Neural cell (in vitro differentiated cells): ENCODE results near the gene SNRNP25. TPM values are rescaled to one million over a fixed set of nuclear protein-coding genes. Genes with fewer than 3 reads are reported as not detected.

ENCODE experiments used
- H2AFZ ChIP-seq: fragments of 200-600, 300-800 bp; sonication (generic), shearing (Covaris generic); 2 replicates; pipeline ENCODE4 v1.6.0; 2014; ENCODE audit warnings: low read depth, mild to moderate bottlenecking, antibody characterized with exemption, low read length, moderate library complexity
- H3F3A ChIP-seq: fragments of 200-600 bp; shearing (Covaris generic); 2 replicates; pipeline ENCODE4 v1.6.1; 2016; ENCODE audit warnings: mild to moderate bottlenecking, moderate library complexity, mixed read lengths, antibody characterized with exemption, low read length; ENCODE audit not compliant: insufficient read depth, poor library complexity, severe bottlenecking
- H3K27ac ChIP-seq: fragments of 200-600, 300-800 bp; sonication (generic), shearing (Covaris generic); 2 replicates; pipeline ENCODE4 v1.5.1; 2014; ENCODE audit warnings: mild to moderate bottlenecking, low read length, moderate library complexity
- H3K27me3 ChIP-seq: fragments of 300-800, 200-600 bp; sonication (generic), shearing (Covaris generic); 2 replicates; pipeline ENCODE4 v1.6.0; 2014; ENCODE audit warnings: mild to moderate bottlenecking, low read depth, low read length, moderate library complexity; ENCODE audit not compliant: insufficient read depth
- H3K36me3 ChIP-seq: fragments of 300-800, 200-600 bp; sonication (generic), shearing (Covaris generic); 2 replicates; pipeline ENCODE4 v1.5.1; 2014; ENCODE audit warnings: mild to moderate bottlenecking, antibody characterized with exemption, low read length, moderate library complexity; ENCODE audit not compliant: insufficient read depth
- H3K4me2 ChIP-seq: fragments of 300-800, 200-600 bp; sonication (generic), shearing (Covaris generic); 2 replicates; pipeline ENCODE4 v1.6.0; 2014; ENCODE audit warnings: mild to moderate bottlenecking, low read length
- H3K4me3 ChIP-seq: fragments of 300-800, 200-600 bp; sonication (generic), shearing (Covaris generic); 2 replicates; pipeline ENCODE4 v1.5.1; 2014; ENCODE audit warnings: mild to moderate bottlenecking, low read length, moderate library complexity
- H3K79me2 ChIP-seq: fragments of 200-600 bp; shearing (Covaris generic); replicated peaks from 2 replicates; pipeline ENCODE4 v1.6.0; 2014; ENCODE audit warnings: mild to moderate bottlenecking, low read length, moderate library complexity; ENCODE audit not compliant: insufficient read depth
- H3K9ac ChIP-seq: fragments of 300-800, 200-600 bp; sonication (generic), shearing (Covaris generic); 2 replicates; pipeline ENCODE4 v1.6.1; 2016; ENCODE audit warnings: mild to moderate bottlenecking, low read length, mixed read lengths
- H3K9me2 ChIP-seq: fragments of 200-600 bp; shearing (Covaris generic); 2 replicates; pipeline ENCODE4 v1.6.1; 2016; ENCODE audit warnings: mild to moderate bottlenecking, low read length, mixed read lengths; ENCODE audit not compliant: insufficient read depth
- H3K9me3 ChIP-seq: fragments of 200-600, 300-800 bp; sonication (generic), shearing (Covaris generic); 2 replicates; pipeline ENCODE4 v1.6.1; 2016; ENCODE audit warnings: mild to moderate bottlenecking, mixed run types, low read length, moderate library complexity, mixed read lengths
- H4K20me1 ChIP-seq: fragments of 200-600 bp; shearing (Covaris generic); 2 replicates; pipeline ENCODE4 v1.6.1; 2016; ENCODE audit warnings: mild to moderate bottlenecking, mixed run types; ENCODE audit not compliant: insufficient read depth
- CTCF ChIP-seq: fragments of 450-650 bp; IDR thresholded peaks from 2 replicates; pipeline ENCODE4 v1.5.1; 2014; ENCODE audit warnings: antibody characterized with exemption, mild to moderate bottlenecking, moderate library complexity; ENCODE audit not compliant: poor library complexity, severe bottlenecking
- EP300 ChIP-seq: fragments of 450-650 bp; conservative IDR thresholded peaks from 2 replicates; pipeline ENCODE4 v1.6.1; 2014; ENCODE audit warnings: antibody characterized with exemption, mild to moderate bottlenecking, moderate library complexity; ENCODE audit not compliant: poor library complexity, severe bottlenecking
- EZH2 ChIP-seq: fragments of 200-600, 300-800 bp; shearing (Covaris generic), sonication (generic); IDR thresholded peaks from 2 replicates; pipeline ENCODE4 v1.6.1; 2014; ENCODE audit warnings: antibody characterized with exemption, low read length, borderline replicate concordance, mild to moderate bottlenecking; ENCODE audit not compliant: insufficient read depth, poor library complexity, severe bottlenecking
- MXI1 ChIP-seq: fragments of 450-650 bp; conservative IDR thresholded peaks from 2 replicates; pipeline ENCODE4 v1.6.1; 2014; ENCODE audit warnings: antibody characterized with exemption, mild to moderate bottlenecking; ENCODE audit not compliant: poor library complexity, severe bottlenecking
- POLR2AphosphoS5 ChIP-seq: IDR thresholded peaks from 2 replicates; pipeline ENCODE4 v1.6.1; 2012
- RAD21 ChIP-seq: fragments of 450-650 bp; conservative IDR thresholded peaks from 2 replicates; pipeline ENCODE4 v1.6.1; 2014; ENCODE audit warnings: antibody characterized with exemption, mild to moderate bottlenecking, moderate library complexity
- SMC3 ChIP-seq: fragments of 450-650 bp; conservative IDR thresholded peaks from 2 replicates; pipeline ENCODE4 v1.6.1; 2014; ENCODE audit warnings: antibody characterized with exemption, mild to moderate bottlenecking, moderate library complexity; ENCODE audit not compliant: poor library complexity
- TAF1 ChIP-seq: IDR thresholded peaks from 2 replicates; pipeline ENCODE4 v1.6.1; 2012; ENCODE audit warnings: low read depth
- polyA plus RNA-seq: library from polyadenylated mRNA; depleted of rRNA; stranded (reverse); fragments of >200 nt; gene quantifications from 2 replicates; pipeline ENCODE4 v1.2.3, GENCODE V29; 2014
- TF ChIP-seq, protein P1 (sequence below): IDR thresholded peaks from 2 replicates; pipeline ENCODE4 v1.6.1; 2012; ENCODE audit warnings: borderline replicate concordance

SNRNP25 gene
- polyA plus RNA-seq, 1 donor from 2014 or later: 46.4 TPM

GRCh38 chr16:63998-64913, 10.6 kb downstream of the SNRNP25 start:
- no peaks in the 10 kb centered on the region for H4K20me1 ChIP-seq
- H3K27ac ChIP-seq: no peak overlapping the region
- no peaks in the 10 kb centered on the region for H3K27me3 ChIP-seq
- no peaks in the 10 kb centered on the region for H3K9me2 ChIP-seq
- H3K36me3 ChIP-seq: no peaks in the 10 kb centered on the region
- H3K4me3 ChIP-seq: no peak overlapping the region
- no peaks in the 10 kb centered on the region for H3K9me3 ChIP-seq
- H3F3A ChIP-seq: no peaks in the 10 kb centered on the region
- no peak overlapping the region for H3K4me2 ChIP-seq
- H2AFZ ChIP-seq: no peak overlapping the region
- TF ChIP-seq POLR2AphosphoS5 (no peak), EZH2 (no peak), MXI1 (no peak), CTCF (no peak), SMC3 (no peak), EP300 (no peak), RAD21 (no peak), TAF1 (no peak)
- TF ChIP-seq, protein P1, sequence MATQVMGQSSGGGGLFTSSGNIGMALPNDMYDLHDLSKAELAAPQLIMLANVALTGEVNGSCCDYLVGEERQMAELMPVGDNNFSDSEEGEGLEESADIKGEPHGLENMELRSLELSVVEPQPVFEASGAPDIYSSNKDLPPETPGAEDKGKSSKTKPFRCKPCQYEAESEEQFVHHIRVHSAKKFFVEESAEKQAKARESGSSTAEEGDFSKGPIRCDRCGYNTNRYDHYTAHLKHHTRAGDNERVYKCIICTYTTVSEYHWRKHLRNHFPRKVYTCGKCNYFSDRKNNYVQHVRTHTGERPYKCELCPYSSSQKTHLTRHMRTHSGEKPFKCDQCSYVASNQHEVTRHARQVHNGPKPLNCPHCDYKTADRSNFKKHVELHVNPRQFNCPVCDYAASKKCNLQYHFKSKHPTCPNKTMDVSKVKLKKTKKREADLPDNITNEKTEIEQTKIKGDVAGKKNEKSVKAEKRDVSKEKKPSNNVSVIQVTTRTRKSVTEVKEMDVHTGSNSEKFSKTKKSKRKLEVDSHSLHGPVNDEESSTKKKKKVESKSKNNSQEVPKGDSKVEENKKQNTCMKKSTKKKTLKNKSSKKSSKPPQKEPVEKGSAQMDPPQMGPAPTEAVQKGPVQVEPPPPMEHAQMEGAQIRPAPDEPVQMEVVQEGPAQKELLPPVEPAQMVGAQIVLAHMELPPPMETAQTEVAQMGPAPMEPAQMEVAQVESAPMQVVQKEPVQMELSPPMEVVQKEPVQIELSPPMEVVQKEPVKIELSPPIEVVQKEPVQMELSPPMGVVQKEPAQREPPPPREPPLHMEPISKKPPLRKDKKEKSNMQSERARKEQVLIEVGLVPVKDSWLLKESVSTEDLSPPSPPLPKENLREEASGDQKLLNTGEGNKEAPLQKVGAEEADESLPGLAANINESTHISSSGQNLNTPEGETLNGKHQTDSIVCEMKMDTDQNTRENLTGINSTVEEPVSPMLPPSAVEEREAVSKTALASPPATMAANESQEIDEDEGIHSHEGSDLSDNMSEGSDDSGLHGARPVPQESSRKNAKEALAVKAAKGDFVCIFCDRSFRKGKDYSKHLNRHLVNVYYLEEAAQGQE: no peak
- H3K9ac ChIP-seq: no peak overlapping the region
- no peaks in the 10 kb centered on the region for H3K79me2 ChIP-seq

- H3K36me3 ChIP-seq: no peaks in the 10 kb centered on the region
- no peak overlapping the region for H3K4me2 ChIP-seq
- no peak overlapping the region for H3K27ac ChIP-seq
- H3K9me3 ChIP-seq: no peaks in the 10 kb centered on the region
- TF ChIP-seq RAD21 (no peak), CTCF (no peak), TAF1 (no peak), SMC3 (no peak), POLR2AphosphoS5 (no peak), MXI1 (no peak), EZH2 (no peak), EP300 (no peak)
- TF ChIP-seq, protein P1: no peak
- no peaks in the 10 kb centered on the region for H3K79me2 ChIP-seq
- H3K9me2 ChIP-seq: no peaks in the 10 kb centered on the region
- H3K4me3 ChIP-seq: no peak overlapping the region
- no peaks in the 10 kb centered on the region for H3F3A ChIP-seq
- H4K20me1 ChIP-seq: no peaks in the 10 kb centered on the region
- no peak overlapping the region for H2AFZ ChIP-seq
- H3K27me3 ChIP-seq: no peaks in the 10 kb centered on the region
- no peak overlapping the region for H3K9ac ChIP-seq
These were observed 11.3 kb downstream of the SNRNP25 start for GRCh38 chr16:64914-65255.
